ENCODE results near the gene VSNL1.
"Not testable (repeated sequence)": the region's sequence is repeated elsewhere in the genome, so short reads cannot be mapped to it uniquely, and the experiment has no call there.

VSNL1 gene

DNA sequence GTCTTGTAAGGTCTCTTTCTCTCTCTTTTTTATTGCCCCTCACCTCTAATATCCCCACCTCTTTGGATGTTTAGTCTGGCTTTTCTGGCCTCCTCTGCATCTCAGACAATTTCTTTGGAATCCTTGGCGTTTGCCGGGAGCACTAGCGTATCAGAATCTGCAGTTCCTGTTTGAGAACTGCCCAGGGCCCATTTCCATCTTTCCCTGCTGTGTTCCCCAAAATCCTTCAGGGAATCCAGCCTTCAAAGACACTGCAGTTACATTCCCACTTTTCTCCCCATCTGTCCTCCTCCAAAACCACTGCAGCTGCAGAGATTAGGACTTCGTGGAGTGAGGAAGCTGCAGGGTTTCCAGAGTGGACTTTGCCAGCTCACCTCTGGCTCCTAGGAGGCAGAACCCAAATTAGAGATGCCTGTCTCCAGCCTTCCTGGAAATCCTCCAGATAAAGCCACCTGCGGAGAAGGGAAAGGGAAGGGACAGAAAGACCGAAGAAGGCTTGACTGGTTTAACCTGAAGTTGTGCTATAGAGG is 2.7 kb downstream of the VSNL1 start:
- DNase-seq, result no peak

DNA sequence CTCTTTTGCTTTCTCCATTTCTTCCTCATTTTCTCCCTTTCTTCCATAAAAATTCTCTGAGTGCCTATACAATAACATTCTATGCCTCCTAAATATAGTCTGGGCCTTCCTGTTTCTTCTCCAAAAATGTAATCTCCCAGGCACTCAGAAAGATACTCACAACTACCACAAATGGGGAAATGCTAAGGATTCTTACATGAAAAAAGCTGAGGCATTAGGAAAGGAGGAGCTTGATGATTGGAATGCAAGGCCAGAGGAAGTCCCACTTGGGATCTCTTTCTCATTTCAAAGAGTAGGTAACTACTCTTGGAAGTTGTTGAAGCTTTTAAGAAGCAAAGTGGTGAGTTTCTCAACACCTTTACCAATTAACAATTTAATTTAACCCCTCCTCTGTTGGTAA is 3.4 kb downstream of the VSNL1 start:
- DNase-seq, result no peak

DNA sequence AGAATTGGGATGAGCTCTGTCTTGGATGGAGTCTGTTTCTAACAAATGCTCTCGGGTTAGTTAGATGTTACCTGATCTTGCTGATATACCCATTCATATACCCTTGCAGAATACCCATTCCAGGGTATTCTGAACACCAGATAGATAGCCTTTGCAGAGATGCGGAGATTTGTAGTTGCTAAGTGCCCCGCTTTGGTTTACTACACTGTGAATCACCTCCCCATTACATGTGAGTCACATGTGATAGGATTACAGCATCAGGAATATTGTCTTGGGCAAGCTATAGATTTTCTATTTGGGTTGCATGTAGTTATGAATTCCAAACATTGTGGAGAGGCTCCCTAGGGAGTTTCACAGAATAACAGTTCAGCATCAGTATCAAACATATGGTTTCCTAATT is 3.8 kb downstream of the VSNL1 start:
- DNase-seq, result no peak

DNA sequence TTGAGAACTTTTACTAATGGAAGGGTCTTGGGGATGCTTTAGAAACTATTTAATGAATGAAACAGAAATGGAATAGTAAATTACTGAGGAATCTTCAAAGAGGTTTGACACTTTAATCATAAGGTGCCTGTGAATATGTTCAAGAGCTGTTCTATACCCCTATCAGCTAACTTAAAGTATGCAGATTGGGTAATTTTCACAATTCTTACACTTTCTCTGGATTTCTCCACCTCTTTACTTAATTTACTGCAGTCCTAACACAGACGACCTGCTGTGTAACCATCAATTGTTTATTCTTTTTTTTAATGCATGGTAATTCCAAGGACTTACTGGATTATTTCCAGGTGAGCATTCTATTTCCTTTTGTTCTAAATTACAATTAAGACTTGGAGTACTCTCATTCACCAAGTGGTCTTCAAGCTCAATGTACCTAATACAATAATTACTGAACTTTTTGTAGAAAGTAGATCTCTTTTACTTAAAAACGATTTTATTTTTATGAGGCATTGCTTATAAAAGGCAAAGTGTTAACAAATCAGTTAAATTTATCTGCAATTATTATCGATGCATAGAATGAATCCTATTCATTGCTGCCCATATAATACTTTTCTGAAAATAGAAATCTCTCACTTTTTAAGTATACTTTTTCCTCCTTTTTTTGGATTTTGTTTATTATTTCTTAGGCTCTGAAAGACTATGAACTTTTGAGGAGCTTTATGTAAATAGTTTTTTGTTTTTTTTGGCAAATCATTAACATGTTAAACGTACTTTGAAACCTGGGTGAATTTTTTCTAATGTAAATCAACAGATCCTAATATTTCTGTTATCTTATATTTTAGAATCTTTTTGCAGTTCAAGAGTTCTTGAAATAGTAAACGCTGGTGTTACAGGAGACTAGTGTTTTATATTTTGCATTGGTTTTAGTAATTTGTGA is 5.5 kb downstream of the VSNL1 start:
- no peak for DNase-seq

DNA sequence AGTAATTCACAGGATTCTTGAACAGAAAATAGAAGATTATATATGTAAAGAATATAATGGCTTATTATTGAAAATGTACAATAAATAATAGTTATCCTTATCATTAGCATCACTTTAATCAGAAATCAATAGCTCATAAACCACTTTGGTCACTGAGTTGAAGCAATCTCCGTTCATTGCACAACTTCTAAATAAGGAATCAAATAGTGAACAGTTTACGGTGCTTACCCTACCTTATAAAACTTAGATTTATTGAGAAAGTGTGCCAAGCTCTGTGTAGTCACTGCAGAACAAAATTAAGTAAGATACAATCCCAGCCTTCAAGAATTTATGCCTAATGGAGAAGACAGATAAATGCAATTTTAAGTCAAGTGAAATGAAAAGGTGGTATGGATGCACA is 6.7 kb downstream of the VSNL1 start:
- no peak for DNase-seq

DNA sequence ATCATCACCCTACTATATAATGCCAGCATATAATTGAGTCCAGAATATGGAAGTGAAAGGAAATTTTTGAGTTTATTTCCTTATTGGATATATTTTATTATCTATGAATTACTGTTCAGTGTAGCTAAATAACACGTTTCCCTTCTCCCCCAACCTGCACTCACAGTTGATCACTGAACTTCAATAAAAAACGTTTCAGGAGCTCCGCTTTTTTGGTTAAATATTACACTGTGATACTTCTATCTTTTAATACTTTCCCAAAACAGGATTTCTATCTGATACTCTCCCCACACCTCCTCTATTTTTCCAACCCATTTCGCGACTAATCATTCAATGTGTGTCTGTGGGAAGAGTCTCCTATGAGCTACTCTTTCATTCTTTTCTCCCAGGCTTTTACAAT is 7.2 kb downstream of the VSNL1 start:
- DNase-seq, result no peak

DNA sequence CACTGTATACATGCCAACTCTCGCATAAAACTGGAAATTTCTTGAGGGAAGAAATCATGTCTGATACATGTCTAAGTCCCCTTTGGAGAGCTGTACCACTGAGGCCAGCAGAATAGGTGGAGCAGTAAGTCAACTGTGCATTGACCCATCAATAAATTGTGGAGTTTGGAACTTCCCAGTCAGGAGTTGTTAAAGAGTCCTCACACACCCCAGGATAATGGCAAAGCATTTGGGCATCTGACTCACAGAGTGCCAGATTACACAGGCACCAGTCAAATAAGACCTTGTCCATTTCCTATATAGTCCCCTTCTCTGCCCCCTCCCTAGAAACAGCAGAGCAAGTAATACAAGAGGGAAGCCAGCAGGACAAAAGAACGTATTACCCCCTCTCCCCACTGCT is 10.4 kb downstream of the VSNL1 start:
- DNase-seq, result no peak

DNA sequence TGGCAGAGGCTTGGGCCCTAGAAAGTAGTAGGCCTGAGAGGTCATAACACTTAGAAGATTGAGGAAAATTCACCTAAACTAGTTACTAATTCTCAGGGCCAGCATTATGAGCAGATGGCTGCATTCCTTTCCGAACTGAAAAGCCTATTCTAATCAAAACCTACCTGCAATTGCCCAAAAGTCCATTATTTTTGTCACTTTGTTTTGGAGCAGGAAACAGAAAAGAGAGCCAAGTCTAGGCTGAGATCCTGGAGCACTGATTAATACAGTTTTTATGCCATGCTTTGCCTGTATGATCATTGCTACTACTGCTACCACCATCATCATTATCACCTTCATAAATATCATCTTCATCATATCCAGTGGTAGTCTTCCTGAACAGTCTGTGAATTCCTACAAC is 14.7 kb downstream of the VSNL1 start:
- DNase-seq, result no peak

DNA sequence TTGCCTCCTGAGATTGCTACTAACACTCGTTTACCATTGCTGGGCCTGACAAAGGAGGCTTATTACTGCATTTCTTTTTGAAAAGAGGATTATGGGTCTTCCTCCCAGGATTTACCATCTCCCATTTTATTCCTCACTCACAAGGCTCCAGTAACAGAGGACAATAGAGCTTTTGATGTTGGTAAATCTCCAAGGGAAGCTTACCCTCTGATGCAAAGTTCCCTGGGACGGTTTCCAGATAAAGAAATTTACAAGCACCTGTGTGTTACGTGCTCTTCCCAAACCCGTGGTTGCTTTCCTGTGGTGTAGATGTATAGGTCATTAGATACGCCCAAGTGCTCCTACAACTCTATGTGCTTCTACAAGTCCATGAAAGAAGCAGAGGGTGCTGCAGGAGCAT is 17.1 kb downstream of the VSNL1 start:
- no peak for DNase-seq

DNA sequence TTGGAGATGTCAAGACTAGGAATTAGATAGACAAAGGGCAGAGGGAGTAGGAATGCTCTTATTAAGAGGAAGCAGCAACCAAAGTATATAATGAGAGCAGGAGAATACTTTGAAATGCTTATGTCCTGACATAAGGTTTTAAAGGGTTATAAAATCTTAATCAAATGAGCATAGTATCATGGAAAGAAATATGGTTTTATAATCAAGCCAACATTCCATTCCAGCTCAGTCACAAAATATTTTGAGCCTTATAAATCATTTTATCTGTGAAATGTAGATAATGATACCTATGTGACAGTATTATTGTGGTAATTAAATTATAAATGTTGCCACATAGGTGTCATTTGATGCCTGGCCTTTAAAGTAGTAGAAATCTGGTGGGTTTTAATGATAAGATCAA is 17.6 kb downstream of the VSNL1 start:
- DNase-seq, result no peak

DNA sequence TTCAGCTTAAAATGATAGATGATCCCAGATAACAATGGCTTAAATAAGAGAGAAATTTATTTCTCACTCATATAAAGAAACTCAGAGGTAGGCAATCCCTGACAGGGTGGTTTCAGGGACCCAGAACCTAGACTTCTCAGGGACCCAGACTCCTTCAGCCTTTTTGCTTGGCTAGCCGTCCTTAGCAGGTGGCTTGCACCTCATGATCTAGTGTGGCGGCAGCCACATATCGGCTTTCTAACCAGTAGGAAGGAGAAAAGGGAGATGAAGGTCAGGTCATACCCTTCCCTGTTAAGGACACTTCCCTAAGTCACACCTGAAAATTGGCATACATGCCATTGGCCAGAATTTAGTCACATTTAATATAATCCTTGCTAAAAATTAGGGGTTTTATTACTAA is 18.4 kb downstream of the VSNL1 start:
- DNase-seq, result no peak

DNA sequence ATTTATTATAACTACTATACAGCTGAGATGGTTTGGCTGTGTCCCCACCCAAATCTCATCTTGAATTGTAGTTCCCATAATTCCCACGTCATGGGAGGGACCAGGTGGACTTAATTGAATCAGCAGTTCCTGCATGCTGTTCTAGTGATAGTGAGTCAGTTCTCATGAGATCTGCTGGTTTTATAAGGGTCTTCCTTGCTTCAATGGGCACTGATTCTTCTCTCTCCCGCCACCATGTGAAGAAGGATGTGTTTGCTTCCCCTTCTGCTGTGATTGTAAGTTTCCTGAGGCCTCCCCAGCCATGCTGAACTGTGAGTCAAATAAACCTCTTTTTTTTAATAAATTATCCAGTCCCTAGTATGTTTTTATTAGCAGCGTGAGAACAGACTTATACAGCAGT is 25.2 kb downstream of the VSNL1 start:
- not testable (repeated sequence) for DNase-seq

DNA sequence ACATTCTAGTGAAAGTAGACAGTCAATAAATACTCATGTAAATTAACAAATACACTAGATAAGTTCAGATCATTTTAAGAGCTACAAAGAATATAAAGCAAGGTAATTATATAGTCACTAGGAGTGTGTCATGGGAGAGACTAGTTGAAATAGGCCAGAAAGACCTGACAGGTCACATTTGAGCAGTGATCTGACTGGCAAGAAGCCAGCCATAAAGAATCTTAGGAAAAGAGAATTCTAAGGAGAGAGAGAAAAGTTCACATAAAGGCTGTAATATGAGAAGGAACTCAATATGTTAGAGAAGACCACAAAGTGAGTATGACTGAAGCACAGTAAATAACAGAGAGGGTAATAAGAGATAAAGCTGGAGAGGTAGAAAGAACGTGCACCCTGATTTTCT is 31.2 kb downstream of the VSNL1 start:
- no peak for DNase-seq

DNA sequence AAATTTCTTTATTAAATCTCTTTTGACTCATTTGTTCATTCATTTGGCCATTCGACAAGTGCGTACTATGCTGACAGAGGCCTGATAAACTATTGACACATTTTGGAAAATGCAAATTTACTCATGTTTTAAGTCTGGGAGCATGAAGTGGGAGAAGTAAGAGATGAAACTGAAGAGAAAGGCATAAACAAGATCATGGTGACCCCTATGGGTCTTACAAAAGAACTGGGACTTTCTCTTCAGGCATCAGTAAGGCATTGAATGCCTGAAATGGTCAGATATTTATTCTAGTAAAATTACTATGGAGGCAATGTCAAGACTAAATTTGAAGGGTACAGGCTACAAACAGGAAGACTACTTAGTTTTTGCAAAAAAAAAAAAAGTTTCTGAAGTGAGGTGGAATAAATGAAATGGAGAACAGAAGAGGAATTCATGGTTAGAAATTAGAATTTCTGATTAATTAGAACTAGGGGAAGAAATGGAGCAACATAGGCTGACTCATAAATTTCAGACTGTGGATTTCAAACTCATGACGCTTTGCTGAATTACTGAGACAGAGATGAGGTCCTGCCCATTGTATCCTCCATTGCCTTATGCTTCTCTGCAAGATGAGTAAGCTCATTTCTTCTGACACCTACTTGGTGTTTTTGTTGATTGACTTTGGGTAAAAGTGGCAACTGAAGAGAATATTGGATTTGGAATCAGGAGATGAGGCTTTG is 32.7 kb downstream of the VSNL1 start:
- no peak for DNase-seq

DNA sequence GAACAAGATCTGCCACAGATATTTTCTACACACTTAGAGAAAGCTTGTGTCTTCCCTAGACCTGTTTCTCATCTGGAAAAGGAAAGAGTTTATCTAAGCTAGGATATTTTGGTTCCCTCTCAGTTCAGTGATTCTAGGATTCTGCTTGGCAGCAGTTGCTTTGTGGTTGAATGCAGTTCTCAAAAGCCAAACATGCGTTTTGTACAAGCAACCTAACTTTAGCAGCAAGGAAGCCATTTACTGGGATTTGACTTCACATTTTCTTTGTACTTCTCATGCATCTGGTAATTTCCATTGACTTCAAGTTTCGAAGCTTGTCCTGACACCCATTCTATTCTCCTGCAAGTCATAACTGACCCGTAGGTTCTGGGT is 33.3 kb downstream of the VSNL1 start:
- no peak for DNase-seq

DNA sequence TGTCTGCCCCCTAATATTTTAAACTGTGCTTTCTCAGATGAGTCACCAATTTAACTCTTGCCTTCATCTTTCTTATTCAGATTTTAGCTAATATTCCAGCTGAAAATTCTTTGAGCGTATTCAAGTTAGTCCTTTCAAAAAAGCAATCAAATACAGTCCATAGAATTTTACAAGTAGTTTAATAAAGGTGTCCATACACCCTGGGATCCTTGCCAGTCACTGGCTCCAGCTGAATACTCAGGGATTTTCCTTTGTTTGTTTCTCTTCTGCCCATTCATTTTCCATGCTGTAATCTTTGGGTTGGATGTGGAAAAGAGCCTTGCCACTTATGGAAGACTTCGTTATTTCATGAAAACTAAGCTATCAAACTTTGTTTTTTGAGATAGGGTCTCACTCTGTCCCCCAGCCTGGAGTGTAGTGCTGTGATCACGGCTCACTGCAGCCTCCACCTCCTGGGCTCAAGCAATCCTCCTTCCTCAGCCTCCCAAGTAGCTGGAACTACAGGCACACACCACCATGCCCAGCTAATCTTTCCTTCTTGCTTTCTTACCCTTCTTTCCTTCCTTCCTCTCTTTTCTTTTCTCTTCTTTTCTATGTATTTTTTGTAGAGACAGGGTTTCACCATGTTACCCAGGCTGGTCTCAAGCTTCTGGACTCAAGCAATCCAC is 34.0 kb downstream of the VSNL1 start:
- no peak for DNase-seq

DNA sequence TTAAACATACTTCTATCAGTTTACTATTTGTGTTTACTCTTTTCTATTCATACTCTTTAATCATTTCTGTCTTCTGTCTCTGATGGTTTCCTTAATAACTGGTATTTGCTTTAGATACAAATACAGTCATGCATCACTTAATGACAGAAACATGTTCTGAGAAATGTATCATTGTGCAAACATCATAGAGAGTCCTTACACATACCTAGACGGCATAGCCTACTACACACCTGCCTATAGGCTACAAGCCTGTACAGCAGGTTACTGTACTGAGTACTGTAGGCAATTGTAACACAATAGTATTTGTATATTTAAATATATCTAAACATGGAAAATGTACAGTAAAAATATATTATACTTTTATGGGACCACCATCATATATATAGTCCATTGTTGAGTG is 36.3 kb downstream of the VSNL1 start:
- no peak for DNase-seq

DNA sequence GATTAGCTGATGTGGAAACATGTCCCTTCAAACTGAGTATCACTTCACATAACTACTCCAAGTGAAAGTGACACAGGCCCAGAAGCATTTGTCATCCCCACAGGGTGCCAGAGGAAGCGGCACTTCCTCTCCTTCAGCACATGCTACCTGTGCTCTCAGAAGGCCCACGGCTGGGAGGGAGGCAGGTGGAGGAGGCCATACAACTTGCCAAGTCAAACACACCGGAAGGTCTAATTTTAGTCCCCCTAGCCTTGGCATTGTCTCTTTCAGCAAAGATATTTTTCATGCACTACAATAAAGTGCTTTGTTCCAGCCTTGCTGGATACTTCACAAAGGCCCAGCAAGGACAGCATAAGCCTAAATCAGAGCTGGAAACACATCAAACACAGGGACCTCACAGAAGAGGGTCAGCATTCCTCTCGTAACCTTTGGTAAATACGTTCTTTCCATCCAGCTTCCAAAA is 38.0 kb downstream of the VSNL1 start:
- DNase-seq, result no peak

DNA sequence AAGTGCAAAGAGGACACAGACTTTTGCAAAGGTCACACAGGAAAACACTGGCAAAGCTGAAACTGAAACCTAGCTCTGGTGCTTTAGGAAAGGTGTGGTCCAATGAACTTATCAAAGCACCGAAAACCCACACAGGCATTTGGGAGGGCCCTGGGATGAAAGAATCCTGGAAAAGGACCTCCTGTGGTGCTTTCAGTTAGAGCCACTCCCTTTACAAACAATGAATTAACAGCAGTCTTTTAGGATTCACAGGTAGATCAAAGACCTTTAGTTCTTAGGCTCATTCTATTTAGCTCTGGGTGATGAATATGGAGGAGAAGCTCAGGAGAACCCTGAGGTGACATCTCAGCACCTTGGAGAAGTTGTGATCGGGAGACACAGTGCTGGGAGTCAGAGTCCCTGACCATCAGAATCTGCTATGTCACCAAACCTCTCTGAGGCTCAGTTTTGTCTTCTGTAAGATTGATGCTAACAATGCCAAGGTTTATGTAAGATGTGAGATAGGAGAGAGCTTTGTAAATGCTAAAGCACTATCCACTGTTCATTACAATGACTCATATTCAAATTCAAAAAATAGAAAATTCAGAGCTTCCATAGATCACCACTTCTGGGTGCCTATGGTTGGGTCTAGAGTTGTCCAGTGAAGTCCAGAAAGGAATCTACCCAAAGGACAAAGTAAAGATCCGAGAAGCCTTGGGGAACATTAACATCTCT is 39.3 kb downstream of the VSNL1 start:
- DNase-seq, result no peak

DNA sequence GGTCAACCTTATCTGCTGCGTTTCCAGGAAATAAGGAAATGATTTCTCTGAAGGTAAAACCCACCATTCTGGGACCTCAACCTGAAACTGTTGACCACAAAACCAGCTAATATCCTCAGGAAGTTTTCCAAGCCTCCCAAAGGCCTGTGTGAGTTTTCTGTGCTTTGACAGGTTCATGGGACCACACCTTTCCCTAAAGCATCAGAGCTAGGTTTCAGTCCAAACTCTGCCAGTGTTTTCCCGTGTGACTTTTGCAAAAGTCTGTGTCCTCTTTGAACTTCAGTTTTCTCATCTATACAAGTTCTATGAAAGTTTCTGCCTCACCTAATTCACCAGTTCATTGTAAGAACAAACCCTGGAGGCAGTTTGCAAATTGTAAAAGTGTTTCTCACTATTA is 39.8 kb downstream of the VSNL1 start:
- no peak for DNase-seq

DNA sequence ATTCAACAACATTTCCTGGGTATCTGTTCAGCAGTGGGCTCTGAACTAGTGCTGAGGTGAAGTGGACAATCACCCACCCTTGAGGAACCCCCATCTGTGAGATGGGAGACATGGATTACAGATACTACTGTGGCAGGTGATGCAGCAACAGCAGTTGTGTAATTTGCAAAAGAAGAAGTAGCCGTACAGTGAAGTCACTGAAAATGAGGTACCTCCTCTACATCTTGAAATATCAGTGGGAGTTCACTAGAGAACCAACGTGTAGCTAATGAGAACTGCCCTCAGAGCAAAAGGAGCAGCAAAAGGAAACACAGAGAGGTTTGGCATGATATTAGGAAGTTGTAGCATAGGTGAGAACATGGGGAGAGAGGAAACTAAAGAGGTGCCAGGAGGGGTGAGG is 41.3 kb downstream of the VSNL1 start:
- DNase-seq, result no peak

DNA sequence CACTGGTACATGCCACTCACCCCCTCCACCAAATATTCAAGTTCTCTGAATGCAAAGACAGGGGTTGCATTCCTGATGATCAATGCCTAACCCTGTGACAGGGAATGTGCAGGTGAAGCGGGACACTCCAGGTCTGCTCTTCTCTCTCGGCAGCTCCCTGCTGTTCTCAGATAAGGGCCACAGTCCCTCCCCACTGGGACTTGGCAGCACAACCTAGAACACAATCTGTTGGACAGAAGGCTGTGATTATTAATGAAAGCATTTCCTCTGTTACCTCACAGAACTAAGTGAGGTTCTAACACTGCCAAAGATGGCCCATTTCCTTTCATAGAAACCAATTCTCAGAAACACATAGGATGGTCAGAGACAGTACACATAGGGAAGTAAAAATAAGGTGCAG is 42.7 kb downstream of the VSNL1 start:
- no peak for DNase-seq

DNA sequence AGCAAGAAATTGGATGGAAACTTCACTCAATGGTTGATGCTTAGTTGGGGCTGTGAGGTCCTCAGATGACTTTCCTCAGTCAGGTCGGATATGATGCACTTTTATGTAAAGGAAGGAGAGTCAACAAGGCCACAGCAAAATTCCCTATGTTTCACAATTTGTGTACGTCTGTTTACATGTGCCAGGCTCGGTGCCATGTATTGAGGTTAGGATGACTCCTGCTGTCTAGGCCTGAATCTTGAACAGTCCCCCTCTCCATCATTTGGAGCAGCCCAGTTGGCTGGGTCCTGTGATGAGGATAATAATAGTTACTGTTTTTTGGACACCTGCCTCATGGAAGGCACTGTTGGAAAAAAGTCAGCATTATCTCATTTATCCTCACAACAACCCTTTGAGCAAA is 43.1 kb downstream of the VSNL1 start:
- no peak for DNase-seq
